ENCODE data around the gene ACSM3.

GRCh38 chr16:20746461-20746860 lies 17.4 kb upstream of the ACSM3 start:
- TF ChIP-seq CTCF (IDR thresholded peaks at IDR 0.05 in 4 of 5, conservative IDR thresholded peaks at IDR 0.05 in 1 of 5) (no peak), POLR2A (IDR thresholded peaks at IDR 0.05) (no peak)
